GM21390 (cell line): ENCODE results near the gene DPH7.
A peak's percentile ranks its signal among the peaks of the same experiment; 100 is the strongest.
"Not testable (repeated sequence)": the region's sequence is repeated elsewhere in the genome, so short reads cannot be mapped to it uniquely, and the experiment has no call there.

ENCODE experiments used
- ATAC-seq: cut with Tn5 transposase; IDR thresholded peaks from one replicate; pipeline ENCODE4 v1.9.1; 2021; ENCODE audit not compliant: unreplicated experiment

DPH7 gene

GRCh38 chr9:137581361-137582285 lies 2.9 kb upstream of the DPH7 start:
- ATAC-seq: no peak

- no peak for ATAC-seq
Observed at GRCh38 chr9:137580954-137581322, 2.2 kb upstream of the DPH7 start.

- no peak for ATAC-seq
Observed at GRCh38 chr9:137580209-137580953, 1.7 kb upstream of the DPH7 start.

GRCh38 chr9:137579259-137579604 lies 507 bp upstream of the DPH7 start:
- no peak for ATAC-seq

GRCh38 chr9:137575716-137576411 lies 2.9 kb downstream of the DPH7 start:
- ATAC-seq: no peak

- no peak for ATAC-seq
Observed at GRCh38 chr9:137575364-137575715, 3.4 kb downstream of the DPH7 start.

- ATAC-seq: no peak
Observed at GRCh38 chr9:137574192-137574591, 4.5 kb downstream of the DPH7 start.

GRCh38 chr9:137570566-137570965 lies 8.2 kb downstream of the DPH7 start:
- ATAC-seq: no peak

- ATAC-seq: no peak
Observed at GRCh38 chr9:137569609-137570203, 9.0 kb downstream of the DPH7 start.

- not testable (repeated sequence) for ATAC-seq
Observed at GRCh38 chr9:137568445-137568844, 10.3 kb downstream of the DPH7 start.

GRCh38 chr9:137564817-137565411 lies 13.8 kb downstream of the DPH7 start:
- no peak for ATAC-seq

GRCh38 chr9:137564134-137564533 lies 14.6 kb downstream of the DPH7 start:
- ATAC-seq: no peak

GRCh38 chr9:137558127-137558526 lies 20.6 kb downstream of the DPH7 start:
- no peak for ATAC-seq

- ATAC-seq: no peak
Observed at GRCh38 chr9:137556069-137556838, 22.5 kb downstream of the DPH7 start.

GRCh38 chr9:137555179-137555578 lies 23.5 kb downstream of the DPH7 start:
- no peak for ATAC-seq

- no peak for ATAC-seq
Observed at GRCh38 chr9:137554349-137554748, 24.4 kb downstream of the DPH7 start.

GRCh38 chr9:137553654-137554053 lies 25.1 kb downstream of the DPH7 start:
- ATAC-seq: not testable (repeated sequence)

- peak; percentile 15 for ATAC-seq
Observed at GRCh38 chr9:137552022-137552768, 26.5 kb downstream of the DPH7 start.

GRCh38 chr9:137551264-137552021 lies 27.3 kb downstream of the DPH7 start, which contains the start of gene MRPL41:
MRPL41 (plus strand) TSS chr9:137551879; CDS start chr9:137552082, 203 bp downstream.
- peak; percentile 84 for ATAC-seq
